GM18868 (cell line): ENCODE results near the gene GSTM4.
A peak's percentile ranks its signal among the peaks of the same experiment; 100 is the strongest.

Experiments used
- ATAC-seq: cut with Tn5 transposase; IDR thresholded peaks from one replicate; pipeline ENCODE4 v1.9.1; 2021; ENCODE audit warnings: mild to moderate bottlenecking, moderate library complexity; ENCODE audit not compliant: unreplicated experiment

GSTM4 gene

GRCh38 chr1:109636201-109636952 lies 19.5 kb upstream of the GSTM4 start:
- no peak for ATAC-seq

GRCh38 chr1:109637446-109637845 lies 18.5 kb upstream of the GSTM4 start:
- ATAC-seq = no peak

- no peak for ATAC-seq
Measured at GRCh38 chr1:109639063-109639840, 16.6 kb upstream of the GSTM4 start.

GRCh38 chr1:109639841-109640184 lies 16.1 kb upstream of the GSTM4 start:
- ATAC-seq = no peak

- ATAC-seq = peak; percentile 51
Measured at GRCh38 chr1:109640285-109640865, 15.5 kb upstream of the GSTM4 start.

- ATAC-seq = no peak
Measured at GRCh38 chr1:109641078-109641740, 14.7 kb upstream of the GSTM4 start.

- ATAC-seq = no peak
Measured at GRCh38 chr1:109641861-109642260, 14.0 kb upstream of the GSTM4 start.

- no peak for ATAC-seq
Measured at GRCh38 chr1:109642626-109643025, 13.3 kb upstream of the GSTM4 start.

- ATAC-seq = peak; percentile 89
Measured at GRCh38 chr1:109643385-109644230, 12.3 kb upstream of the GSTM4 start.

GRCh38 chr1:109644670-109645069 lies 11.2 kb upstream of the GSTM4 start:
- ATAC-seq = no peak

- ATAC-seq = no peak
Measured at GRCh38 chr1:109649491-109649914, 6.4 kb upstream of the GSTM4 start.

- ATAC-seq = no peak
Measured at GRCh38 chr1:109650609-109651008, 5.3 kb upstream of the GSTM4 start.

GRCh38 chr1:109652402-109652801 lies 3.5 kb upstream of the GSTM4 start:
- no peak for ATAC-seq

GRCh38 chr1:109653306-109653705 lies 2.6 kb upstream of the GSTM4 start:
- no peak for ATAC-seq

GRCh38 chr1:109654519-109654918 lies 1.4 kb upstream of the GSTM4 start:
- no peak for ATAC-seq

- no peak for ATAC-seq
Measured at GRCh38 chr1:109657395-109657794, 1.5 kb downstream of the GSTM4 start.

- ATAC-seq = no peak
Measured at GRCh38 chr1:109657970-109658369, 2.1 kb downstream of the GSTM4 start.

GRCh38 chr1:109658533-109659042 lies 2.7 kb downstream of the GSTM4 start:
- ATAC-seq = no peak

- no peak for ATAC-seq
Measured at GRCh38 chr1:109659145-109659544, 3.2 kb downstream of the GSTM4 start.

- ATAC-seq = no peak
Measured at GRCh38 chr1:109659997-109660690, 4.2 kb downstream of the GSTM4 start.
